Activated T-helper 9 cell treated with anti-CD3 and anti-CD28 coated beads, Interleukin-2, amount 50 U/mL, for 16 hours (primary cell): ENCODE data around the gene DMGDH.

Experiments used
- DNase-seq: peaks from one replicate; pipeline ENCODE4 v3.0.0-alpha.2; 2020; ENCODE audit warnings: low read depth

DMGDH gene

GRCh38 chr5:79062436-79062835, 7.0 kb downstream of the DMGDH start:
- DNase-seq = no peak

- DNase-seq = no peak
Measured at GRCh38 chr5:79059674-79060073, 9.8 kb downstream of the DMGDH start.

GRCh38 chr5:79056847-79057246, 12.6 kb downstream of the DMGDH start:
- DNase-seq = no peak

GRCh38 chr5:79055017-79055416, 14.5 kb downstream of the DMGDH start:
- no peak for DNase-seq

- DNase-seq = no peak
Measured at GRCh38 chr5:79053321-79053720, 16.2 kb downstream of the DMGDH start.

GRCh38 chr5:79050498-79050897, 19.0 kb downstream of the DMGDH start:
- DNase-seq = no peak

GRCh38 chr5:79048437-79048836, 21.0 kb downstream of the DMGDH start:
- no peak for DNase-seq

- DNase-seq = no peak
Measured at GRCh38 chr5:79047199-79047598, 22.3 kb downstream of the DMGDH start.

- DNase-seq = no peak
Measured at GRCh38 chr5:79042188-79042587, 27.3 kb downstream of the DMGDH start.

- no peak for DNase-seq
Measured at GRCh38 chr5:79036769-79037168, 32.7 kb downstream of the DMGDH start.

- DNase-seq = no peak
Measured at GRCh38 chr5:79035237-79035636, 34.2 kb downstream of the DMGDH start.

- DNase-seq = no peak
Measured at GRCh38 chr5:79032782-79033181, 36.7 kb downstream of the DMGDH start.

- no peak for DNase-seq
Measured at GRCh38 chr5:79032031-79032695, 37.3 kb downstream of the DMGDH start.

- no peak for DNase-seq
Measured at GRCh38 chr5:79031485-79031867, 38.0 kb downstream of the DMGDH start.

- DNase-seq = no peak
Measured at GRCh38 chr5:79030663-79031484, 38.6 kb downstream of the DMGDH start.

GRCh38 chr5:79025054-79025472, 44.4 kb downstream of the DMGDH start:
- peak; percentile 15 for DNase-seq

GRCh38 chr5:79023947-79024346, 45.5 kb downstream of the DMGDH start:
- DNase-seq = no peak

- DNase-seq = no peak
Measured at GRCh38 chr5:79023348-79023747, 46.1 kb downstream of the DMGDH start.

- no peak for DNase-seq
Measured at GRCh38 chr5:79022771-79023170, 46.7 kb downstream of the DMGDH start.

- no peak for DNase-seq
Measured at GRCh38 chr5:79021753-79022152, 47.7 kb downstream of the DMGDH start.

GRCh38 chr5:79020861-79021561, 48.5 kb downstream of the DMGDH start:
- DNase-seq = no peak

- no peak for DNase-seq
Measured at GRCh38 chr5:79014631-79015030, 54.8 kb downstream of the DMGDH start.

- DNase-seq = no peak
Measured at GRCh38 chr5:79011869-79012268, 57.6 kb downstream of the DMGDH start.
